DOHH2 (cell line): ENCODE measurements around the gene ALS2CL.

Experiments
- H3F3A ChIP-seq: fragments of 200-600 bp; sonication (generic), shearing (Covaris generic); 2 replicates; pipeline ENCODE4 v1.6.0; 2016; ENCODE audit warnings: antibody characterized with exemption, mild to moderate bottlenecking; ENCODE audit not compliant: control insufficient read depth, insufficient read depth
- H3K27ac ChIP-seq: fragments of 200-600 bp; sonication (generic); 2 replicates; pipeline ENCODE4 v1.5.1; 2014; ENCODE audit warnings: low read depth, mild to moderate bottlenecking, low read length, moderate library complexity
- H3K27me3 ChIP-seq: fragments of 200-600 bp; sonication (generic); 2 replicates; pipeline ENCODE4 v1.6.1; 2014; ENCODE audit warnings: mild to moderate bottlenecking, low read length, mixed read lengths; ENCODE audit not compliant: control insufficient read depth
- H3K36me3 ChIP-seq: fragments of 200-600 bp; sonication (generic); 2 replicates; pipeline ENCODE4 v1.6.1; 2014; ENCODE audit warnings: mild to moderate bottlenecking, low read length, moderate library complexity, mixed read lengths; ENCODE audit not compliant: control insufficient read depth
- H3K4me1 ChIP-seq: fragments of 200-600 bp; sonication (generic); 2 replicates; pipeline ENCODE4 v1.6.1; 2014; ENCODE audit warnings: mild to moderate bottlenecking, low read length, mixed read lengths; ENCODE audit not compliant: control insufficient read depth
- H3K4me2 ChIP-seq: fragments of 200-600 bp; sonication (generic); 2 replicates; pipeline ENCODE4 v1.6.0; 2014; ENCODE audit warnings: mild to moderate bottlenecking, low read length, moderate library complexity
- H3K4me3 ChIP-seq: fragments of 200-600 bp; sonication (generic); 2 replicates; pipeline ENCODE4 v1.5.1; 2014; ENCODE audit warnings: mild to moderate bottlenecking, low read length, mixed read lengths
- H3K79me2 ChIP-seq: fragments of 200-600 bp; sonication (generic); 2 replicates; pipeline ENCODE4 v1.6.1; 2014; ENCODE audit warnings: mild to moderate bottlenecking, low read length, mixed read lengths; ENCODE audit not compliant: control insufficient read depth
- H3K9me2 ChIP-seq: fragments of 200-600 bp; sonication (generic); replicated peaks from 2 replicates; pipeline ENCODE4 v1.6.1; 2014; ENCODE audit warnings: mild to moderate bottlenecking, low read length, mixed read lengths; ENCODE audit not compliant: control insufficient read depth
- H3K9me3 ChIP-seq: fragments of 200-600 bp; sonication (generic); 2 replicates; pipeline ENCODE4 v1.6.1; 2014; ENCODE audit warnings: antibody characterized with exemption, low read length, mixed read lengths; ENCODE audit not compliant: control insufficient read depth, insufficient read depth
- H4K20me1 ChIP-seq: fragments of 200-600 bp; sonication (generic); 2 replicates; pipeline ENCODE4 v1.6.0; 2014; ENCODE audit warnings: low read depth, mild to moderate bottlenecking, antibody characterized with exemption, low read length, moderate library complexity; ENCODE audit not compliant: control insufficient read depth, insufficient read depth
- EZH2phosphoT487 ChIP-seq: fragments of 200-600 bp; sonication (generic); IDR thresholded peaks from 2 replicates; pipeline ENCODE4 v1.6.1; 2017; ENCODE audit warnings: borderline replicate concordance, mild to moderate bottlenecking, antibody characterized with exemption, low read length, moderate library complexity, mixed read lengths
- TF ChIP-seq, protein P1 (sequence below): fragments of 200-600 bp; sonication (generic); IDR thresholded peaks from one replicate; pipeline ENCODE4 v1.5.1; 2014; ENCODE audit warnings: antibody characterized with exemption, mild to moderate bottlenecking, low read depth, low read length; ENCODE audit not compliant: poor library complexity, severe bottlenecking

ALS2CL gene

GRCh38 chr3:46714728-46715506, 21.4 kb upstream of the ALS2CL start:
- Histone ChIP-seq H3K4me3 (no peak overlapping the region), H3K27me3 (peaks cover 8% of the 10 kb centered on the region; the same call in 1 of the 2 replicates), H3K36me3 (no peaks in the 10 kb centered on the region), H3K27ac (no peak overlapping the region), H3K79me2 (no peaks in the 10 kb centered on the region), H3F3A (no peaks in the 10 kb centered on the region), H3K4me2 (no peak overlapping the region), H3K9me2 (no peaks in the 10 kb centered on the region), H3K9me3 (no peaks in the 10 kb centered on the region), H3K4me1 (no peaks in the 10 kb centered on the region), H4K20me1 (no peaks in the 10 kb centered on the region)
- TF ChIP-seq, protein P1, sequence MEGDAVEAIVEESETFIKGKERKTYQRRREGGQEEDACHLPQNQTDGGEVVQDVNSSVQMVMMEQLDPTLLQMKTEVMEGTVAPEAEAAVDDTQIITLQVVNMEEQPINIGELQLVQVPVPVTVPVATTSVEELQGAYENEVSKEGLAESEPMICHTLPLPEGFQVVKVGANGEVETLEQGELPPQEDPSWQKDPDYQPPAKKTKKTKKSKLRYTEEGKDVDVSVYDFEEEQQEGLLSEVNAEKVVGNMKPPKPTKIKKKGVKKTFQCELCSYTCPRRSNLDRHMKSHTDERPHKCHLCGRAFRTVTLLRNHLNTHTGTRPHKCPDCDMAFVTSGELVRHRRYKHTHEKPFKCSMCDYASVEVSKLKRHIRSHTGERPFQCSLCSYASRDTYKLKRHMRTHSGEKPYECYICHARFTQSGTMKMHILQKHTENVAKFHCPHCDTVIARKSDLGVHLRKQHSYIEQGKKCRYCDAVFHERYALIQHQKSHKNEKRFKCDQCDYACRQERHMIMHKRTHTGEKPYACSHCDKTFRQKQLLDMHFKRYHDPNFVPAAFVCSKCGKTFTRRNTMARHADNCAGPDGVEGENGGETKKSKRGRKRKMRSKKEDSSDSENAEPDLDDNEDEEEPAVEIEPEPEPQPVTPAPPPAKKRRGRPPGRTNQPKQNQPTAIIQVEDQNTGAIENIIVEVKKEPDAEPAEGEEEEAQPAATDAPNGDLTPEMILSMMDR, result no peak
- TF ChIP-seq EZH2phosphoT487, result no peak

DNA sequence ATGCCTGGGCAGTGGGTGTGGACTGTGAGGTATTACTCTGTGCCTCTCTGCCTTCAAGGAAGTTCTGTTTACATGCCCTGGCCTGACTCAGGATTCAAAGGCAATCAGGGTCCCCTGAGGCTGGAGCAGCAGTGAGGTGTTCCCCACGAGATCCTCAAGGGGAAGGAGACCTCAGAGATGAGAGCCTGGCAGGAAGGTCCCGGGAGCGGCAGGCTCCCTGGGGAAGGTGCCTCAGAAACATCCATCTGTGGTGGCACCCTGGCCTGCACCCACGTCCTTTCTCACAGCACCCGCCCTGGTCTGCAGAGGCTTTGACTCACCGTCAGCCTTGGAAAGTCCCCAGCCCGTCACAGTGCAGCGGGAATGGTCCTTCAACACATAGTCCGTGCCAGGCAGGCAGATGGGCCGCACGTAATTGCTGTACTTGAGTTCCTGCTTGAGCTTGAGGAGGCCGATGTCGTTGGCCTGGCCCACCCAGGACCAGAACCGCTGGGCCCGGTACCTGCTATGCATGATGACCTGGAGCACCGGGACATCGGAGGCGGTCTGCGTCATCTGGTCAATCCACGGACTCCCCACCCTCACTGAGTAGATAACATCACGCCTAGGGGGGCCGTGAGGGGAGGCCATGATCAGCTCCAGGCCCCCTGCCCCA, 20.5 kb upstream of the ALS2CL start:
- no peak overlapping the region for H3K27ac ChIP-seq
- no peak for TF ChIP-seq EZH2phosphoT487
- TF ChIP-seq, protein P1, result no peak
- H3K4me1 ChIP-seq, result no peaks in the 10 kb centered on the region
- no peaks in the 10 kb centered on the region for H3K36me3 ChIP-seq
- no peaks in the 10 kb centered on the region for H3K9me2 ChIP-seq
- no peaks in the 10 kb centered on the region for H3K79me2 ChIP-seq
- peaks cover 2% of the 10 kb centered on the region; the same call in 1 of the 2 replicates for H3K27me3 ChIP-seq
- no peaks in the 10 kb centered on the region for H3F3A ChIP-seq
- H3K9me3 ChIP-seq, result no peaks in the 10 kb centered on the region
- no peak overlapping the region for H3K4me3 ChIP-seq
- H3K4me2 ChIP-seq, result no peak overlapping the region
- H4K20me1 ChIP-seq, result no peaks in the 10 kb centered on the region

GRCh38 chr3:46713050-46713897, 19.8 kb upstream of the ALS2CL start:
- Histone ChIP-seq H3K4me1 (no peaks in the 10 kb centered on the region), H3K4me2 (no peak overlapping the region), H3F3A (no peaks in the 10 kb centered on the region), H3K4me3 (no peak overlapping the region), H3K27me3 (no peaks in the 10 kb centered on the region), H3K36me3 (no peaks in the 10 kb centered on the region), H3K27ac (no peak overlapping the region), H4K20me1 (no peaks in the 10 kb centered on the region), H3K9me3 (no peaks in the 10 kb centered on the region), H3K9me2 (no peaks in the 10 kb centered on the region), H3K79me2 (no peaks in the 10 kb centered on the region)
- TF ChIP-seq, protein P1, result no peak
- TF ChIP-seq EZH2phosphoT487, result no peak
